Endodermal cell (in vitro differentiated cells): ENCODE results near the gene EPHA6. TPM values are rescaled to one million over a fixed set of nuclear protein-coding genes. Genes with fewer than 3 reads are reported as not detected.

ENCODE experiments used
- DNase-seq: peaks from one replicate; pipeline ENCODE4 v3.0.0-alpha.2; 2017
- H3K27ac ChIP-seq: 2 replicates; pipeline ENCODE4 v1.5.1; 2013; ENCODE audit warnings: mild to moderate bottlenecking, low read depth, low read length, moderate library complexity
- H3K27me3 ChIP-seq: 2 replicates; pipeline ENCODE4 v1.6.1; 2013; ENCODE audit warnings: mild to moderate bottlenecking, low read length, moderate library complexity; ENCODE audit not compliant: insufficient read depth, control insufficient read depth, poor library complexity, severe bottlenecking
- H3K36me3 ChIP-seq: 2 replicates; pipeline ENCODE4 v1.7.0; 2013; ENCODE audit warnings: mild to moderate bottlenecking, low read length, moderate library complexity; ENCODE audit not compliant: control insufficient read depth, insufficient read depth
- H3K4me1 ChIP-seq: one replicate; pipeline ENCODE4 v1.7.0; 2013; ENCODE audit warnings: low read length; ENCODE audit not compliant: control insufficient read depth, insufficient read depth
- H3K4me3 ChIP-seq: 2 replicates; pipeline ENCODE4 v1.5.1; 2013; ENCODE audit warnings: mild to moderate bottlenecking, low read length, moderate library complexity
- H3K9ac ChIP-seq: 2 replicates; pipeline ENCODE4 v1.6.1; 2013; ENCODE audit warnings: mild to moderate bottlenecking, low read length, moderate library complexity; ENCODE audit not compliant: poor library complexity, severe bottlenecking; ENCODE audit errors: extremely low read depth
- H3K9me3 ChIP-seq: 2 replicates; pipeline ENCODE4 v1.6.1; 2013; ENCODE audit warnings: mild to moderate bottlenecking, low read length, moderate library complexity; ENCODE audit not compliant: control insufficient read depth
- H3K27ac Mint-ChIP-seq: 2 replicates; pipeline ENCODE4 v1.8.0; 2020; ENCODE audit warnings: mixed read lengths
- H3K27me3 Mint-ChIP-seq: 2 replicates; pipeline ENCODE4 v1.8.0; 2021; ENCODE audit warnings: mild to moderate bottlenecking, mixed read lengths; ENCODE audit not compliant: insufficient read depth
- H3K36me3 Mint-ChIP-seq: 2 replicates; pipeline ENCODE4 v1.8.0; 2020; ENCODE audit warnings: low read depth, mixed read lengths
- H3K4me1 Mint-ChIP-seq: 2 replicates; pipeline ENCODE4 v1.8.0; 2020; ENCODE audit warnings: mixed read lengths
- H3K4me3 Mint-ChIP-seq: 2 replicates; pipeline ENCODE4 v1.8.0; 2020; ENCODE audit warnings: mild to moderate bottlenecking, moderate library complexity, mixed read lengths
- H3K9me3 Mint-ChIP-seq: 2 replicates; pipeline ENCODE4 v1.8.0; 2020; ENCODE audit warnings: mild to moderate bottlenecking, mixed read lengths
- WGBS, 2 experiments: methylation state at CpG; one replicate each; pipeline versions ENCODE4 v1.1.5 to v1.1.7; 2013; ENCODE audit warnings: missing lambda C conversion rate in 2 of 2, mixed read lengths in 1 of 2; ENCODE audit not compliant: insufficient coverage in 1 of 2, insufficient read length in 1 of 2; 5-methylcytosine and 5-hydroxymethylcytosine counted together
- total RNA-seq, 2 donors: library from RNA; stranded (reverse); fragmentation: NEBNext Ultra II Directional in 1 of 2; extraction: Animal tissue kit (Norgen Biotek cat#: 25700) in 1 of 2; gene quantifications; 2 replicates in 1 of 2; 3 replicates in 1 of 2; pipeline ENCODE4 v1.2.1, GENCODE V29; 2021
- TF ChIP-seq, protein P1 (sequence below): fragments of 200-600 bp; sonication (generic); conservative IDR thresholded peaks from 2 replicates; pipeline ENCODE4 v1.5.0; 2021; ENCODE audit warnings: antibody characterized with exemption, mild to moderate bottlenecking

The EPHA6 gene
- total RNA-seq, 2 donors from 2014 or later, result 4.6 to 12.2 TPM

DNA sequence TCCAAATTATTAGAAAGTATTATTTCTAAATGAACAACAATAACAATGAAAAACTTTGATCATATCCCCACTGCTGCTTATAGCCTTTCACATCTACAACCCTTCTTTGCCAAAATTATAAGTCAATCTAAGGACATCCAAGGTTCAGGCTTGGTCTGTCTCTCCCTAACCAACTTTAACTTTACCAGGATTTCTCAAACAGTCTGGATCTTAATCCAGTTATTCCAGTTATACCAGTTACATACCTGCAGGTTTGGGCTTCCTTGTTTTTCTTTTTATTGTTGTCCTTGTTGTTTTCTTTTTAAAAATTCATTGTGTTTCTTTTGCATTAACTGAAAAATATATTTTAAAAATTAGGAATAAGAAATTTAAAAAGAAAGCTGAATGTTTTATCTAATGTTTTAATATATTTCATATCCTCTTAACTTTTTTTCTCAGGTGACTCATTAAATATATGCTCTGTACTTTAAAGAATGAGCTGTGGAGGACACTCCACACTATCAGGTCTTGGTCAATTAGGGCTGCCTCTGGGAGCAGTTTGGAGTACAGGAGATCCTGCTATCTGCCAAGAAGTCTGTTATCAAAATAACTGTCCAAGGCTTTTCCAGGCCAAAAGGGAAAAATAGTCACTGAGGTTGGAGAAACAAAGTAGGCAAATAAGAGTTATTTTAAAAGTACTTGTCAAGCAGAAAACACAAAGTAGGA, 421.4 kb downstream of the EPHA6 start:
- Histone ChIP-seq H3K9me3 (peaks cover 6% of the 10 kb centered on the region), H3K9ac (no peak overlapping the region), H3K27ac (no peak overlapping the region), H3K4me1 (no peaks in the 10 kb centered on the region), H3K36me3 (no peaks in the 10 kb centered on the region), H3K4me3 (no peak overlapping the region), H3K27me3 (no peaks in the 10 kb centered on the region)
- H3K9me3 Mint-ChIP-seq, result no peaks in the 10 kb centered on the region
- no peaks in the 10 kb centered on the region for H3K36me3 Mint-ChIP-seq
- no peaks in the 10 kb centered on the region for H3K27me3 Mint-ChIP-seq
- H3K27ac Mint-ChIP-seq, result peak overlapping the region; percentile 59
- H3K4me1 Mint-ChIP-seq, result peaks cover 3% of the 10 kb centered on the region
- DNase-seq, result no peak
- TF ChIP-seq, protein P1, sequence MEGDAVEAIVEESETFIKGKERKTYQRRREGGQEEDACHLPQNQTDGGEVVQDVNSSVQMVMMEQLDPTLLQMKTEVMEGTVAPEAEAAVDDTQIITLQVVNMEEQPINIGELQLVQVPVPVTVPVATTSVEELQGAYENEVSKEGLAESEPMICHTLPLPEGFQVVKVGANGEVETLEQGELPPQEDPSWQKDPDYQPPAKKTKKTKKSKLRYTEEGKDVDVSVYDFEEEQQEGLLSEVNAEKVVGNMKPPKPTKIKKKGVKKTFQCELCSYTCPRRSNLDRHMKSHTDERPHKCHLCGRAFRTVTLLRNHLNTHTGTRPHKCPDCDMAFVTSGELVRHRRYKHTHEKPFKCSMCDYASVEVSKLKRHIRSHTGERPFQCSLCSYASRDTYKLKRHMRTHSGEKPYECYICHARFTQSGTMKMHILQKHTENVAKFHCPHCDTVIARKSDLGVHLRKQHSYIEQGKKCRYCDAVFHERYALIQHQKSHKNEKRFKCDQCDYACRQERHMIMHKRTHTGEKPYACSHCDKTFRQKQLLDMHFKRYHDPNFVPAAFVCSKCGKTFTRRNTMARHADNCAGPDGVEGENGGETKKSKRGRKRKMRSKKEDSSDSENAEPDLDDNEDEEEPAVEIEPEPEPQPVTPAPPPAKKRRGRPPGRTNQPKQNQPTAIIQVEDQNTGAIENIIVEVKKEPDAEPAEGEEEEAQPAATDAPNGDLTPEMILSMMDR, result no peak
- H3K4me3 Mint-ChIP-seq, result no peak overlapping the region

DNA sequence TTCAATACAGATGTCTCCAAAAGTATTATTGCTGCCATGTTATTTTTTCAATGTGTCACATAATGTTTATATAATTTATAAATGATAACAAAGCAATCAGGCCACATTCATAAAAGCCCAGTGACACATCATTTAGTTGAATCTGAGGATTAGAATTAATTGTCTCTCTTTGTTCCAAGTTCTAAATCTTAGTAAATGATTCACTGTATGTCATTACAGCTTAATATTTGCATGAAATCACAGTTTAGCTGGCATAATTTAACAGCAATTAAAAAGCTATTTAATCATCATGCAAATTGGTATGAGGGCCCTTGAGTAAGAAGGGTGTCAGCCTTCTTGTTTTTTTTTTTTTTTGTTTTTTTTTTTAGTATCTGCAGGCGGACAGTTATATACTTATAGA, 427.0 kb downstream of the EPHA6 start:
- Mint-ChIP-seq H3K27me3 (no peaks in the 10 kb centered on the region), H3K9me3 (no peaks in the 10 kb centered on the region), H3K36me3 (no peaks in the 10 kb centered on the region), H3K27ac (no peak overlapping the region), H3K4me3 (no peak overlapping the region), H3K4me1 (no peaks in the 10 kb centered on the region)
- WGBS, 2 experiments, result no CpG with 5 or more reads among the region's 1 CpG
- Histone ChIP-seq H3K9me3 (no peaks in the 10 kb centered on the region), H3K36me3 (no peaks in the 10 kb centered on the region), H3K27me3 (no peaks in the 10 kb centered on the region), H3K4me1 (no peaks in the 10 kb centered on the region), H3K4me3 (no peak overlapping the region), H3K27ac (no peak overlapping the region), H3K9ac (no peak overlapping the region)
- TF ChIP-seq, protein P1, result no peak
- no peak for DNase-seq

DNA sequence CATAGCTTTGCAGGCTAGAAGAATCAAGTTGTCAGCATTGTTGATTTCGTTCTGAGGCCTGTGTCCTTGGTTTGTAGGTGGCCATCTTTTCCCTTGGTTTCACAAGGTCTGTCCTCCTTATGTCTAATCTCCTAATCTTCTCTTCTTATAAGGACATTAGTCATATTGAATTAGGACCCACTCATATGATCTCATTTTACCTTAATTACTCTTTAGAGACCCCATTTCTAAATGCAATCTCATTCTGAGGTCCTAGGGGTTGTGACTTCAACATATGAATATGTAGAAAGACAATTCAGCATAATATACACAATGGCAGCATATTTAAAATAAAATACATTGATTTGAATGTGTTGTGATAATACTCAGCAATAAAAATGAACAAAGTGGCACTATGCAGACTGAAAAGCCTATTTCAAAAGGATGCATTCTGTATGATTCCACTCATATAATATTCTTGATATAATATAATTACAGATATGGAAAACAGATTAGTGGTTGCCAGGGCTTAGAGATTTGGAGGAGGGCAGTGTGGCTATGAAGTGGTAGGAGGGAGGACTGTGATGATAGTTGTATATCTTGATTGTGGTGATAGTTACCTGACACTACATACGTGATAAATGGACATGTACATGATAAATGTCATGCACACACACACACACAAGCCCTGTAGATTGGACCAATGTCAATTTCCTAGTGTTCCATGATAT, 431.0 kb downstream of the EPHA6 start:
- H3K9me3 ChIP-seq, result no peaks in the 10 kb centered on the region
- 94% methylated on average over 2 of the region's 2 CpGs; no CpG with 5 or more reads in 1 of the 2 experiments for WGBS, 2 experiments
- no peak overlapping the region for H3K4me3 ChIP-seq
- H3K27me3 Mint-ChIP-seq, result no peaks in the 10 kb centered on the region
- no peaks in the 10 kb centered on the region for H3K36me3 Mint-ChIP-seq
- H3K27ac Mint-ChIP-seq, result no peak overlapping the region
- no peaks in the 10 kb centered on the region for H3K4me1 Mint-ChIP-seq
- no peaks in the 10 kb centered on the region for H3K9me3 Mint-ChIP-seq
- H3K27me3 ChIP-seq, result no peaks in the 10 kb centered on the region
- H3K27ac ChIP-seq, result no peak overlapping the region
- no peak overlapping the region for H3K4me3 Mint-ChIP-seq
- TF ChIP-seq, protein P1, result no peak
- no peaks in the 10 kb centered on the region for H3K36me3 ChIP-seq
- DNase-seq, result no peak
- H3K4me1 ChIP-seq, result no peaks in the 10 kb centered on the region
- no peak overlapping the region for H3K9ac ChIP-seq
